ENCODE measurements around the gene KIF2A. TPM values are rescaled to one million over a fixed set of nuclear protein-coding genes. Genes with fewer than 3 reads are reported as not detected.

KIF2A gene
- total and polyA plus RNA-seq, 7 donors, result 1.4 to 10.6 (median 8.4) TPM

- no peaks in the 10 kb centered on the region for H3K4me1 ChIP-seq
- ATAC-seq, result no peak
- peaks cover 0 to 2% of the 10 kb centered on the region in 2 donors for H3K36me3 ChIP-seq (ENCODE audit: insufficient read depth in 1 of 2, low read depth in 1 of 2)
- TF ChIP-seq CTCF (IDR thresholded peaks at IDR 0.05), result no peak
- 61 to 74% (median 71%) methylated on average over 2 of the region's 2 CpGs for WGBS, 3 donors
- H3K27ac ChIP-seq, result no peak overlapping the region
- intact Hi-C loops (cut with DNase I), result no loop called here
- no peaks in the 10 kb centered on the region for H3K27me3 ChIP-seq (ENCODE audit: insufficient read depth in 3 of 3, low read length in 2 of 3)
- DNase-seq, result no peak
- no peak overlapping the region for H3K4me3 ChIP-seq
- no peaks in the 10 kb centered on the region for H3K9me3 ChIP-seq
Measured at GRCh38 chr5:62268792-62269191, 37.2 kb upstream of the KIF2A start.

GRCh38 chr5:62271370-62271769, 34.6 kb upstream of the KIF2A start:
- ATAC-seq, result no peak
- intact Hi-C loops (cut with DNase I), result no loop called here
- no peak overlapping the region for H3K4me3 ChIP-seq
- no peaks in the 10 kb centered on the region for H3K4me1 ChIP-seq
- H3K27me3 ChIP-seq (ENCODE audit: insufficient read depth in 3 of 3, low read length in 2 of 3), result no peaks in the 10 kb centered on the region
- DNase-seq, result no peak
- WGBS, 3 donors, result 91 to 100% (median 96%) methylated on average over 1 of the region's 1 CpG
- H3K27ac ChIP-seq, result no peak overlapping the region
- H3K9me3 ChIP-seq, result no peaks in the 10 kb centered on the region
- no peaks in the 10 kb centered on the region for H3K36me3 ChIP-seq (ENCODE audit: insufficient read depth in 1 of 2, low read depth in 1 of 2)
- TF ChIP-seq CTCF (IDR thresholded peaks at IDR 0.05), result no peak

GRCh38 chr5:62271870-62272269, 34.1 kb upstream of the KIF2A start:
- DNase-seq, result no peak
- Histone ChIP-seq H3K27me3 (ENCODE audit: insufficient read depth in 3 of 3, low read length in 2 of 3) (no peaks in the 10 kb centered on the region), H3K4me3 (no peak overlapping the region), H3K27ac (no peak overlapping the region), H3K4me1 (no peaks in the 10 kb centered on the region), H3K36me3 (ENCODE audit: insufficient read depth in 1 of 2, low read depth in 1 of 2) (no peaks in the 10 kb centered on the region), H3K9me3 (no peaks in the 10 kb centered on the region)
- no peak for TF ChIP-seq CTCF (IDR thresholded peaks at IDR 0.05)
- no peak for ATAC-seq
- intact Hi-C loops (cut with DNase I), result no loop called here
- whole genome bisulfite sequencing, 3 donors, result 94 to 98% (median 95%) methylated on average over 3 of the region's 3 CpGs

- intact Hi-C loops (cut with DNase I), result no loop called here
- Histone ChIP-seq H3K27ac (no peak overlapping the region), H3K4me1 (no peaks in the 10 kb centered on the region), H3K4me3 (no peak overlapping the region), H3K9me3 (no peaks in the 10 kb centered on the region), H3K36me3 (ENCODE audit: insufficient read depth in 1 of 2, low read depth in 1 of 2) (no peaks in the 10 kb centered on the region), H3K27me3 (ENCODE audit: insufficient read depth in 3 of 3, low read length in 2 of 3) (no peaks in the 10 kb centered on the region)
- no peak for TF ChIP-seq CTCF (IDR thresholded peaks at IDR 0.05)
- no peak for DNase-seq
- 54 to 59% (median 58%) methylated on average over 3 of the region's 3 CpGs for WGBS, 3 donors
- ATAC-seq, result no peak
Measured at GRCh38 chr5:62273687-62274086, 32.3 kb upstream of the KIF2A start.

GRCh38 chr5:62275581-62275980, 30.4 kb upstream of the KIF2A start:
- no peaks in the 10 kb centered on the region for H3K4me1 ChIP-seq
- DNase-seq (no peak), ATAC-seq (no peak)
- H3K27ac ChIP-seq, result no peak overlapping the region
- H3K27me3 ChIP-seq (ENCODE audit: insufficient read depth in 3 of 3, low read length in 2 of 3), result no peaks in the 10 kb centered on the region
- H3K9me3 ChIP-seq, result no peaks in the 10 kb centered on the region
- H3K36me3 ChIP-seq (ENCODE audit: insufficient read depth in 1 of 2, low read depth in 1 of 2), result no peaks in the 10 kb centered on the region
- TF ChIP-seq CTCF (IDR thresholded peaks at IDR 0.05), result no peak
- intact Hi-C loops (cut with DNase I), result no loop called here
- WGBS, 3 donors, result 69 to 94% (median 72%) methylated on average over 1 of the region's 1 CpG
- no peak overlapping the region for H3K4me3 ChIP-seq
